Activated CD4-positive, alpha-beta T cell treated with anti-CD3 and anti-CD28 coated beads, Interleukin-2, amount 10 ng/mL, durations not matched to agents 24 days and 14 days (primary cell): ENCODE measurements around the gene NOL3. TPM values are rescaled to one million over a fixed set of nuclear protein-coding genes. Genes with fewer than 3 reads are reported as not detected.
A peak's percentile ranks its signal among the peaks of the same experiment; 100 is the strongest.

Experiments
- DNase-seq: peaks from one replicate; pipeline ENCODE4 v3.0.0; 2022
- H3K27ac Mint-ChIP-seq: one replicate; pipeline ENCODE4 v1.8.0; 2022; ENCODE audit warnings: mild to moderate bottlenecking, mixed read lengths
- H3K27me3 Mint-ChIP-seq: one replicate; pipeline ENCODE4 v1.8.0; 2022; ENCODE audit warnings: mixed read lengths
- H3K36me3 Mint-ChIP-seq: one replicate; pipeline ENCODE4 v1.8.0; 2022; ENCODE audit warnings: low read depth, mild to moderate bottlenecking, mixed read lengths
- H3K4me1 Mint-ChIP-seq: one replicate; pipeline ENCODE4 v1.8.0; 2021; ENCODE audit warnings: mixed read lengths
- H3K4me3 Mint-ChIP-seq: one replicate; pipeline ENCODE4 v1.8.0; 2022; ENCODE audit warnings: mild to moderate bottlenecking, moderate library complexity, mixed read lengths
- H3K9me3 Mint-ChIP-seq: one replicate; pipeline ENCODE4 v1.8.0; 2021; ENCODE audit warnings: mixed read lengths
- intact Hi-C: fragments of 100-400 bp; cut with micrococcal nuclease; formaldehyde crosslinking; loops from one replicate; pipeline ENCODE4 v1.15.1; 2023
- total RNA-seq: library from RNA; stranded (reverse); gene quantifications from 2 replicates; pipeline ENCODE4 v1.2.3, GENCODE V29; 2022

NOL3 gene
- total RNA-seq, 1 donor from 2014 or later: 36.7 TPM

GRCh38 chr16:67169642-67170167, 633 bp upstream of the NOL3 start:
- peak overlapping the region; percentile 90 for H3K27ac Mint-ChIP-seq
- H3K27me3 Mint-ChIP-seq: peaks cover 13% of the 10 kb centered on the region
- peak; percentile 86 for DNase-seq
- no peaks in the 10 kb centered on the region for H3K9me3 Mint-ChIP-seq
- peaks cover 61% of the 10 kb centered on the region for H3K4me1 Mint-ChIP-seq
- intact Hi-C loops: loop anchor here (1.0 kb wide), 2 partner anchors 8 to 14 kb away; partner anchors contain the start of gene MATCAP1
- H3K4me3 Mint-ChIP-seq: peak overlapping the region; percentile 86
- peaks cover 23% of the 10 kb centered on the region for H3K36me3 Mint-ChIP-seq

- peaks cover 6% of the 10 kb centered on the region for H3K27me3 Mint-ChIP-seq
- H3K27ac Mint-ChIP-seq: peak overlapping the region; percentile 69
Observed at GRCh38 chr16:67170949-67171649, 761 bp downstream of the NOL3 start.

GRCh38 chr16:67173323-67173722, 3.0 kb downstream of the NOL3 start:
- Mint-ChIP-seq H3K4me3 (peak overlapping the region; percentile 94), H3K27ac (peak overlapping the region; percentile 88), H3K36me3 (peaks cover 21% of the 10 kb centered on the region), H3K27me3 (no peaks in the 10 kb centered on the region), H3K4me1 (peaks cover 61% of the 10 kb centered on the region), H3K9me3 (no peaks in the 10 kb centered on the region)
- DNase-seq: no peak
- intact Hi-C loops: no loop called here

More at GRCh38 chr16:67170949-67171649, 761 bp downstream of the NOL3 start:
- intact Hi-C loops: loop anchor here (1.0 kb wide), 2 partner anchors 10 to 12 kb away; partner anchors contain the start of gene MATCAP1
- H3K4me1 Mint-ChIP-seq: peaks cover 64% of the 10 kb centered on the region
- H3K4me3 Mint-ChIP-seq: peak overlapping the region; percentile 86
- DNase-seq: no peak
- H3K9me3 Mint-ChIP-seq: no peaks in the 10 kb centered on the region
- H3K36me3 Mint-ChIP-seq: peaks cover 22% of the 10 kb centered on the region

- peak overlapping the region; percentile 88 for H3K27ac Mint-ChIP-seq
- H3K4me1 Mint-ChIP-seq: peaks cover 62% of the 10 kb centered on the region
- peaks cover 21% of the 10 kb centered on the region for H3K36me3 Mint-ChIP-seq
- intact Hi-C loops: loop anchor here (1.0 to 2.0 kb wide), 2 partner anchors 9 to 13 kb away; partner anchors contain the start of gene MATCAP1
- H3K27me3 Mint-ChIP-seq: no peaks in the 10 kb centered on the region
- DNase-seq: peak; percentile 94
- H3K9me3 Mint-ChIP-seq: no peaks in the 10 kb centered on the region
- H3K4me3 Mint-ChIP-seq: peak overlapping the region; percentile 94
Observed at GRCh38 chr16:67173808-67174705, 3.7 kb downstream of the NOL3 start.

- DNase-seq: no peak
- Mint-ChIP-seq H3K4me1 (peaks cover 63% of the 10 kb centered on the region), H3K4me3 (peak overlapping the region; percentile 94)
Observed at GRCh38 chr16:67174706-67175231, 4.4 kb downstream of the NOL3 start.

GRCh38 chr16:67176662-67177061, 6.3 kb downstream of the NOL3 start:
- Mint-ChIP-seq H3K36me3 (peaks cover 22% of the 10 kb centered on the region), H3K4me3 (peak overlapping the region; percentile 74), H3K27ac (no peak overlapping the region)

More at GRCh38 chr16:67174706-67175231, 4.4 kb downstream of the NOL3 start:
- Mint-ChIP-seq H3K9me3 (no peaks in the 10 kb centered on the region), H3K27ac (no peak overlapping the region), H3K36me3 (peaks cover 22% of the 10 kb centered on the region), H3K27me3 (no peaks in the 10 kb centered on the region)
- intact Hi-C loops: loop anchor here (1.0 to 2.0 kb wide), 2 partner anchors 9 to 14 kb away; partner anchors contain the start of gene MATCAP1

GRCh38 chr16:67177743-67178699, 7.7 kb downstream of the NOL3 start:
- Mint-ChIP-seq H3K27me3 (no peaks in the 10 kb centered on the region), H3K27ac (no peak overlapping the region), H3K36me3 (peaks cover 21% of the 10 kb centered on the region), H3K4me1 (peaks cover 43% of the 10 kb centered on the region), H3K9me3 (no peaks in the 10 kb centered on the region), H3K4me3 (peak overlapping the region; percentile 74)
- peak; percentile 90 for DNase-seq
- intact Hi-C loops: no loop called here

More at GRCh38 chr16:67176662-67177061, 6.3 kb downstream of the NOL3 start:
- no peaks in the 10 kb centered on the region for H3K9me3 Mint-ChIP-seq
- H3K4me1 Mint-ChIP-seq: peaks cover 50% of the 10 kb centered on the region
- no peak for DNase-seq
- intact Hi-C loops: no loop called here
- no peaks in the 10 kb centered on the region for H3K27me3 Mint-ChIP-seq

- Mint-ChIP-seq H3K9me3 (no peaks in the 10 kb centered on the region), H3K27ac (no peak overlapping the region), H3K4me1 (peaks cover 34% of the 10 kb centered on the region), H3K27me3 (no peaks in the 10 kb centered on the region), H3K4me3 (peak overlapping the region; percentile 74), H3K36me3 (peaks cover 18% of the 10 kb centered on the region)
- intact Hi-C loops: no loop called here
- DNase-seq: peak; percentile 75
Observed at GRCh38 chr16:67179421-67180080, 9.2 kb downstream of the NOL3 start.

GRCh38 chr16:67180166-67180565, 9.8 kb downstream of the NOL3 start:
- intact Hi-C loops: no loop called here
- Mint-ChIP-seq H3K27ac (no peak overlapping the region), H3K4me3 (no peak overlapping the region), H3K9me3 (no peaks in the 10 kb centered on the region), H3K4me1 (peaks cover 35% of the 10 kb centered on the region), H3K27me3 (peaks cover 2% of the 10 kb centered on the region), H3K36me3 (peaks cover 18% of the 10 kb centered on the region)
- no peak for DNase-seq

GRCh38 chr16:67181346-67181745, 11.0 kb downstream of the NOL3 start:
- Mint-ChIP-seq H3K36me3 (peaks cover 11% of the 10 kb centered on the region), H3K4me1 (peaks cover 34% of the 10 kb centered on the region), H3K9me3 (no peaks in the 10 kb centered on the region), H3K27ac (no peak overlapping the region), H3K27me3 (peaks cover 8% of the 10 kb centered on the region), H3K4me3 (no peak overlapping the region)
- intact Hi-C loops: no loop called here
- no peak for DNase-seq

- H3K27me3 Mint-ChIP-seq: peaks cover 8% of the 10 kb centered on the region
- H3K27ac Mint-ChIP-seq: no peak overlapping the region
- no peak overlapping the region for H3K4me3 Mint-ChIP-seq
- H3K36me3 Mint-ChIP-seq: peaks cover 6% of the 10 kb centered on the region
- H3K9me3 Mint-ChIP-seq: no peaks in the 10 kb centered on the region
- H3K4me1 Mint-ChIP-seq: peaks cover 30% of the 10 kb centered on the region
- no peak for DNase-seq
- intact Hi-C loops: loop anchor here (2.0 kb wide), 1 partner anchor 65 kb away; the partner anchor contains the start of gene FHOD1
Observed at GRCh38 chr16:67182288-67182687, 11.9 kb downstream of the NOL3 start.

GRCh38 chr16:67183284-67183626, 12.9 kb downstream of the NOL3 start:
- Mint-ChIP-seq H3K36me3 (peaks cover 3% of the 10 kb centered on the region), H3K27ac (no peak overlapping the region), H3K4me1 (peaks cover 22% of the 10 kb centered on the region), H3K27me3 (peaks cover 8% of the 10 kb centered on the region), H3K4me3 (no peak overlapping the region), H3K9me3 (no peaks in the 10 kb centered on the region)
- intact Hi-C loops: loop anchor here (1.0 to 2.0 kb wide), 5 partner anchors 9 to 64 kb away; partner anchors contain the start of genes E2F4, FHOD1 and NOL3
- no peak for DNase-seq
